Breast epithelium (tissue), 3 donors: ENCODE results near the gene HDHD5.

Experiments used
- POLR2A ChIP-seq: fragments of 450-650 bp; IDR thresholded peaks from one replicate; pipeline ENCODE4 v1.6.1; 2016; ENCODE audit warnings: antibody characterized with exemption, mild to moderate bottlenecking, moderate library complexity
- TF ChIP-seq, protein P1 (sequence below), 3 donors: fragments of 450-650 bp; IDR thresholded peaks; one replicate each; pipeline ENCODE4 v1.5.1; 2016 to 2017; ENCODE audit warnings: antibody characterized with exemption in 3 of 3, mild to moderate bottlenecking in 3 of 3, moderate library complexity in 3 of 3

DNA sequence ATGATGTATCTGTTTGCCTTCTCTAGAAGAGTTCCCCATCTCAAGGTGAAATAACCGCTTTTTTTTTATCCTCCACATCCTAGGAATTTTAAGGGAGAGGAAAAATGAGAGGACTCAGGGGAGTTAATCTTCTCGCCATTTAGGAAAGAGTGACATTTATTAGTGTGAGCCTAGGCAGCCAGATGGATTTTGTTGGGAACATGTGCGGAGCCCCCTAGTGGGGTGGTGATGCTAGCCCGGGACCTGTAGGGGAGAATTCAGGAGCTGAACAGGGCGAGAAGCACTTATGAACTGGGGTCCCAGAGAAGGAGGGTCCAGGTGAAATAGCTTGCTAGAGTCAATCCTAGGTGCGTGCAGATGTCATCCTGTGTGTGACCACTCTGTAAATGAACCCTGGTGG, 63.5 kb downstream of the HDHD5 start:
- no peak for TF ChIP-seq POLR2A
- TF ChIP-seq, protein P1, sequence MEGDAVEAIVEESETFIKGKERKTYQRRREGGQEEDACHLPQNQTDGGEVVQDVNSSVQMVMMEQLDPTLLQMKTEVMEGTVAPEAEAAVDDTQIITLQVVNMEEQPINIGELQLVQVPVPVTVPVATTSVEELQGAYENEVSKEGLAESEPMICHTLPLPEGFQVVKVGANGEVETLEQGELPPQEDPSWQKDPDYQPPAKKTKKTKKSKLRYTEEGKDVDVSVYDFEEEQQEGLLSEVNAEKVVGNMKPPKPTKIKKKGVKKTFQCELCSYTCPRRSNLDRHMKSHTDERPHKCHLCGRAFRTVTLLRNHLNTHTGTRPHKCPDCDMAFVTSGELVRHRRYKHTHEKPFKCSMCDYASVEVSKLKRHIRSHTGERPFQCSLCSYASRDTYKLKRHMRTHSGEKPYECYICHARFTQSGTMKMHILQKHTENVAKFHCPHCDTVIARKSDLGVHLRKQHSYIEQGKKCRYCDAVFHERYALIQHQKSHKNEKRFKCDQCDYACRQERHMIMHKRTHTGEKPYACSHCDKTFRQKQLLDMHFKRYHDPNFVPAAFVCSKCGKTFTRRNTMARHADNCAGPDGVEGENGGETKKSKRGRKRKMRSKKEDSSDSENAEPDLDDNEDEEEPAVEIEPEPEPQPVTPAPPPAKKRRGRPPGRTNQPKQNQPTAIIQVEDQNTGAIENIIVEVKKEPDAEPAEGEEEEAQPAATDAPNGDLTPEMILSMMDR (IDR thresholded peaks at IDR 0.05) = no peak
